PC-3 (cell line): Measurements from ENCODE around the gene GDF2. TPM values are rescaled to one million over a fixed set of nuclear protein-coding genes. Genes with fewer than 3 reads are reported as not detected.

Experiments
- ATAC-seq: fragments of 200-7000 bp; cut with Tn5 transposase; 2 replicates; pipeline ENCODE4 v1.9.1; 2020; ENCODE audit warnings: mild to moderate bottlenecking, moderate library complexity
- BruUV-seq: library from RNA; stranded (reverse); fragments of 400-500 nt; replicated peaks from 2 replicates; lab custom pipeline; 2021; lab: Mats Ljungman, UMichigan
- CTCF ChIA-PET: fragments of 300-600 bp; sonication (Branson Sonifier 250); formaldehyde crosslinking; loops from one replicate; lab custom pipeline; 2022; ENCODE audit warnings: antibody characterized with exemption; lab: Charles Lee
- POLR2A ChIA-PET: fragments of 300-600 bp; sonication (Branson Sonifier 250); formaldehyde crosslinking; loops from one replicate; lab custom pipeline; 2022; ENCODE audit warnings: antibody characterized with exemption; ENCODE audit not compliant: unreplicated experiment; lab: Charles Lee
- DNase-seq: peaks from one replicate; pipeline ENCODE4 v3.0.0-alpha.2; 2015
- H2AFZ ChIP-seq: fragments of 300-600 bp; sonication (generic); 2 replicates; pipeline ENCODE4 v1.6.0; 2016; ENCODE audit warnings: antibody characterized with exemption, low read length
- H3F3A ChIP-seq: fragments of 300-600 bp; sonication (generic); one replicate; pipeline ENCODE4 v1.6.0; 2017; ENCODE audit warnings: antibody characterized with exemption, low read length, control low read depth, mild to moderate bottlenecking; ENCODE audit not compliant: unreplicated experiment
- H3K27ac ChIP-seq: fragments of 300-600 bp; sonication (generic); 2 replicates; pipeline ENCODE4 v1.5.1; 2016; ENCODE audit warnings: mild to moderate bottlenecking, low read length
- H3K27me3 ChIP-seq: fragments of 300-600 bp; sonication (generic); 2 replicates; pipeline ENCODE4 v1.6.1; 2016; ENCODE audit warnings: low read length, mixed read lengths
- H3K36me3 ChIP-seq: fragments of 300-600 bp; sonication (generic); 2 replicates; pipeline ENCODE4 v1.6.1; 2016; ENCODE audit warnings: low read depth, mixed run types, low read length, mixed read lengths
- H3K4me1 ChIP-seq: fragments of 300-600 bp; sonication (generic); 2 replicates; pipeline ENCODE4 v1.5.1; 2016; ENCODE audit warnings: low read length; ENCODE audit not compliant: insufficient read depth
- H3K4me2 ChIP-seq: fragments of 300-600 bp; sonication (generic); 2 replicates; pipeline ENCODE4 v1.6.0; 2016; ENCODE audit warnings: low read length
- H3K4me3 ChIP-seq: fragments of 300-600 bp; sonication (generic); 2 replicates; pipeline ENCODE4 v1.5.1; 2016; ENCODE audit warnings: mild to moderate bottlenecking, low read length, mixed read lengths
- H3K79me2 ChIP-seq: fragments of 300-600 bp; sonication (generic); 2 replicates; pipeline ENCODE4 v1.6.1; 2017; ENCODE audit warnings: low read length, mixed read lengths
- H3K9ac ChIP-seq: fragments of 300-600 bp; sonication (generic); 2 replicates; pipeline ENCODE4 v1.6.0; 2016; ENCODE audit warnings: mild to moderate bottlenecking, low read length
- H3K9me2 ChIP-seq: fragments of 300-600 bp; sonication (generic); replicated peaks from 2 replicates; pipeline ENCODE4 v1.6.1; 2016; ENCODE audit warnings: mixed run types, low read length, mixed read lengths
- H3K9me3 ChIP-seq: fragments of 300-600 bp; sonication (generic); 2 replicates; pipeline ENCODE4 v1.6.1; 2016; ENCODE audit warnings: low read length, mixed read lengths
- H4K20me1 ChIP-seq: fragments of 300-600 bp; sonication (generic); 2 replicates; pipeline ENCODE4 v1.6.1; 2016; ENCODE audit warnings: low read length, mixed read lengths
- CTCF ChIP-seq: fragments of 300-600 bp; sonication (generic); conservative IDR thresholded peaks from 2 replicates; pipeline ENCODE4 v1.5.1; 2017; ENCODE audit warnings: antibody characterized with exemption, low read depth, mild to moderate bottlenecking, low read length
- EZH2 ChIP-seq: fragments of 300-600 bp; sonication (generic); IDR thresholded peaks from one replicate; pipeline ENCODE4 v1.6.1; 2017; ENCODE audit warnings: antibody characterized with exemption, mild to moderate bottlenecking, low read length; ENCODE audit not compliant: unreplicated experiment
- EZH2phosphoT487 ChIP-seq: fragments of 300-600 bp; sonication (generic); IDR thresholded peaks from 2 replicates; pipeline ENCODE4 v1.6.1; 2018; ENCODE audit warnings: mild to moderate bottlenecking, antibody characterized with exemption, low read length, borderline replicate concordance
- intact Hi-C: fragments of 100-400 bp; cut with micrococcal nuclease; formaldehyde crosslinking; loops from 2 replicates; pipeline ENCODE4 v1.9.0; 2023
- total RNA-seq: library from RNA; depleted of rRNA; stranded (reverse); fragments of >200 nt; gene quantifications from 2 replicates; pipeline ENCODE4 v1.2.3, GENCODE V29; 2014

The GDF2 gene
- total RNA-seq, 1 experiment from 2014 or later = not detected

- ATAC-seq = no peak
- no peaks in the 10 kb centered on the region for H3K9me3 ChIP-seq
- H4K20me1 ChIP-seq = no peaks in the 10 kb centered on the region
- H3K4me3 ChIP-seq = no peak overlapping the region
- H3K4me2 ChIP-seq = no peak overlapping the region
- BruUV-seq = no TSS peak
- H3K9me2 ChIP-seq = no peaks in the 10 kb centered on the region
- intact Hi-C loops = no loop called here
- no peak overlapping the region for H2AFZ ChIP-seq
- POLR2A ChIA-PET = no interaction called here
- no peaks in the 10 kb centered on the region for H3F3A ChIP-seq
- no peaks in the 10 kb centered on the region for H3K79me2 ChIP-seq
- TF ChIP-seq EZH2phosphoT487 (no peak), CTCF (no peak), EZH2 (no peak)
- no peak overlapping the region for H3K9ac ChIP-seq
- H3K36me3 ChIP-seq = no peaks in the 10 kb centered on the region
- CTCF ChIA-PET = no interaction called here
- peaks cover 9% of the 10 kb centered on the region; the same call in 1 of the 2 replicates for H3K4me1 ChIP-seq
- DNase-seq = no peak
- no peak overlapping the region for H3K27ac ChIP-seq
- H3K27me3 ChIP-seq = no peaks in the 10 kb centered on the region; the same call in 1 of the 2 replicates
These were observed 833 bp downstream of the GDF2 start for GRCh38 chr10:47323087-47323486.

GRCh38 chr10:47323636-47324296, 1.5 kb downstream of the GDF2 start:
- ATAC-seq (no peak), DNase-seq (no peak)
- Histone ChIP-seq H2AFZ (no peak overlapping the region), H3K9ac (no peak overlapping the region), H3K4me3 (no peak overlapping the region), H4K20me1 (no peaks in the 10 kb centered on the region), H3F3A (no peaks in the 10 kb centered on the region), H3K9me3 (no peaks in the 10 kb centered on the region), H3K27ac (no peak overlapping the region), H3K9me2 (no peaks in the 10 kb centered on the region), H3K4me2 (no peak overlapping the region), H3K36me3 (no peaks in the 10 kb centered on the region), H3K4me1 (peaks cover 9% of the 10 kb centered on the region; the same call in 1 of the 2 replicates), H3K27me3 (no peaks in the 10 kb centered on the region; the same call in 1 of the 2 replicates), H3K79me2 (no peaks in the 10 kb centered on the region)
- BruUV-seq = no TSS peak
- CTCF ChIA-PET = no interaction called here
- intact Hi-C loops = no loop called here
- TF ChIP-seq CTCF (no peak), EZH2phosphoT487 (no peak), EZH2 (no peak)
- POLR2A ChIA-PET = no interaction called here
